ENCODE results near the gene FHAD1.

- TF ChIP-seq CTCF (IDR thresholded peaks at IDR 0.05; ENCODE audit: poor library complexity) = no peak
- TF ChIP-seq EZH2phosphoT487 (IDR thresholded peaks at IDR 0.05; ENCODE audit: low read depth, severe bottlenecking, unreplicated experiment) = no peak
Observed at GRCh38 chr1:15222653-15223303, 24.2 kb upstream of the FHAD1 start.

All from hepatocyte (in vitro differentiated cells).